Stimulated activated CD8-positive, alpha-beta memory T cell treated with anti-CD3 and anti-CD28 coated beads, Interleukin-12 subunit alpha, Interleukin-12 subunit beta, amount 100 ng/mL, for 24 hours (primary cell): ENCODE measurements around the gene RASA4.
"Not testable (repeated sequence)": the region's sequence is repeated elsewhere in the genome, so short reads cannot be mapped to it uniquely, and the experiment has no call there.

Experiments used
- DNase-seq: peaks from one replicate; pipeline ENCODE4 v3.0.0-alpha.2; 2020; ENCODE audit errors: extremely low read depth

The RASA4 gene

GRCh38 chr7:102616507-102617125 is at the start of gene RASA4:
RASA4 (minus strand) TSS chr7:102616756; CDS start chr7:102616689, 67 bp downstream.
- DNase-seq: not testable (repeated sequence)

DNA sequence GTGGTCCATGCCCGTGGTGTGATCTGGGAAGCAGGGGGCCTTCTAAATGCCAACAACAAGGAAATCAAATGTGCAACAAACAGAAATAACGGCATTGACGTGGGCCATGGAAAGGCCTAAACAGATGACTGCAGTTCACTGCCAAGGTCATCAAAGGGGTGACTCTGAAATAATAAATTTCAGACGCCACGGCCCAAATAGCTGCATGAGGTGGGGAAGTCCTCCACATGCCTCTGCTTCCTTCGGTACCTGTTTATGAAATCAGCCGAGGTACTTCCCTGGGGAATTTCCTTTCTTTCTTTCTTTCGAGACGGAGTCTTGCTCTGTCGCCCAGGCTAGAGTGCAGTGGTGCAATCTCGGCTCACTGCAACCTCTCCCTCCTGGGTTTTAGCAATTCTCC is 48.2 kb upstream of the RASA4 start:
- not testable (repeated sequence) for DNase-seq

DNA sequence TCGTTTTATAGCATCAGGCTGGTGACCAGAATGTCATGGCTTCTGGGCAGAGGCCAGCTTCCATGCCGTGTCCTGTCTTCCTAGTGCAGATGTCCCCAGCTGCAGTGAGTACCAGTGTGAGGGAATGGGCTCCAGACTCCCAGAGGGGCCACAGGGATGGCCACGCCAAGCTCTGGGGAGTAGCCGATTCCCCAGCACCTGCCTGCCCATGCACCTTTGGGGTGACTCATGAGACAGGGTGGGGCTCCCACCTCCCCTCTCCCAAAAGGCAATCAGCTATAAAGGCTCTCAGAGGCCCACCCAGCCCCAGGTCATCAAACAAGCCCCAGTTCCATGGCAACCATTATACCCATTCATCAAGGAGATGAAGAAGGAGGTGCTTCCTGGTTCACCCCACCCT is 33.4 kb upstream of the RASA4 start, which contains the start of gene SPDYE2B:
TSS of gene SPDYE2B (plus strand) at position 396 of the 400 bp plus-strand sequence. CDS start 2,030 bp downstream, outside the sequence.
- not testable (repeated sequence) for DNase-seq

- not testable (repeated sequence) for DNase-seq
Observed at GRCh38 chr7:102647813-102648212, 31.3 kb upstream of the RASA4 start.

DNA sequence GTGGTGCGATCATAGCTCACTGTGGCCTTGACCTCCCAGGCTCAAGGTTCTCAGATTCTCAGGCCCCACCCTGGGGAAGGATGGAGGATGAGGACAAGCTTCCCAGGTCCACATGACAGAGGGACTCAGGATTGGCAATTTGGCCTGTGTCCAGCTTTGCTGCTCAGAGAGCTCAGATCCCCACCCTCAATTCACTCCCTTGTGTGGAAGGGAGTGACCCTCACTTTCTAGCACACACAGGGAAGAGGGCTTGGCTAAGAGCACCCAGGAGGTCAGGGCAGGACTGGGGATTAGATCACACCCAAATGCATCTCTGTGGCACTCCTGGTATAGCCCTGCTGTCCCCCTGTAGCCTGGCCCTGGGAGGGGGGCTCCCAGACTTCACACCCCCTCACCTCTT is 26.8 kb upstream of the RASA4 start:
- not testable (repeated sequence) for DNase-seq

DNA sequence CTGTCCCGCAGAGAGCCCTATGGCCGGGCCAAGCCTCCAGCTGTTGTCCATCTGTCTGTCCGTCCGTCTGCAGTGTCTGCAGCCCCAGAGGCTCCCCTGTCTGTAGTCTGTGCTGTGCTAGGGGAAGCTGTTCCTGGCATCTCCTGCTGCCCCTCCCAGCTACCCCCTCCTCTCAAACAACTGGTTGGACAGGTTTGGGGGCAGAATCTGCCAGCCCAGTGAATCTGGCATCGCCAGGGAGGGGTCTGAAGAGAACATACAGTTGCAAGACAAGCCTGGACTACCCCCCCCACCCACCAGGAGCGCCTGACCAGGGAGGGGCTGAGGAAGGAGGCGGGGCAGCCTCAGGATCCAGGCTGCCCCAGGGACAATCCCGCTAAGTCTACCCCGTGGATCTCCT is 26.1 kb upstream of the RASA4 start, which contains the start of gene UPK3BL1:
TSS of gene UPK3BL1 (minus strand) at position 101 of the 400 bp plus-strand sequence. CDS start at position 51, 50 bp downstream.
- not testable (repeated sequence) for DNase-seq

DNA sequence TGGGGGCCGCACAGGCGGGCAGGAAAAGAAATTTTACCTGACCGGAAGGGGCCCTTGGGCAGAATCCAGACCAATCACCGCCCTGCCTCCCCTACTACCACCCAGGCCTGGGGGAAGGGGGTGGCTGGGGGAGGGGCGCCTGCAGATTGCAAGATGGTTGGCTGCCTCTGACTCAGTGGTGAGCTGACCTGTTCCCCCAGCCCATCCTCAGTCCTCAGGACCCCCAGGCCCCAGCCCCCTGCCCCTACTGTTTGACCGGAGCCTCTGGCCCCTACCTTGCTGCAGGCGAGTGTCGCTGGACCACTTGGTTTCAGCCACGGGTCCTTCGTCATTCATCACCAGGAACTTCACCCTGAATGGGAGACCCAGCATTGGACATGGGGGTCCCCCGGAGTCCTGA is 22.3 kb upstream of the RASA4 start:
- DNase-seq: not testable (repeated sequence)

DNA sequence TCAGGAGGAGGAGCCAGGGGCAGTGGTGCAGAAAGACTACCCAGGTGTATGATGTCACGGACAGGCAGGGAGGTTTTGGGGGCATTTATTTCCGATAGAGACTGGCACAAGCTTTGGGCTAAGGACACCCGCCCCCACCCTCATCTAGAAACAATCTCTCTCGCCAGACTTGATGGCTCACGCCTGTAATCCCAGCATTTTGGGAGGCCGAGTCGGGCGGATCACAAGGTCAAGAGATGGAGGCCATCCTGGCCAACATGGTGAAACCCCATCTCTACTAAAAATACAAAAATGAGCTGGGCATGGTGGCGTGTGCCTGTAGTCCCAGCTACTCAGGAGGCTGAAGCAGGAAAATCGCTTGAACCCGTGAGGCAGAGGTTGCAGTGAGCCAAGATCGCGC is 20.4 kb upstream of the RASA4 start:
- not testable (repeated sequence) for DNase-seq

- not testable (repeated sequence) for DNase-seq
Observed at GRCh38 chr7:102635354-102635753, 18.8 kb upstream of the RASA4 start.

GRCh38 chr7:102634299-102634698 is 17.7 kb upstream of the RASA4 start:
- DNase-seq: not testable (repeated sequence)

- not testable (repeated sequence) for DNase-seq
Observed at GRCh38 chr7:102630622-102631021, 14.1 kb upstream of the RASA4 start.

DNA sequence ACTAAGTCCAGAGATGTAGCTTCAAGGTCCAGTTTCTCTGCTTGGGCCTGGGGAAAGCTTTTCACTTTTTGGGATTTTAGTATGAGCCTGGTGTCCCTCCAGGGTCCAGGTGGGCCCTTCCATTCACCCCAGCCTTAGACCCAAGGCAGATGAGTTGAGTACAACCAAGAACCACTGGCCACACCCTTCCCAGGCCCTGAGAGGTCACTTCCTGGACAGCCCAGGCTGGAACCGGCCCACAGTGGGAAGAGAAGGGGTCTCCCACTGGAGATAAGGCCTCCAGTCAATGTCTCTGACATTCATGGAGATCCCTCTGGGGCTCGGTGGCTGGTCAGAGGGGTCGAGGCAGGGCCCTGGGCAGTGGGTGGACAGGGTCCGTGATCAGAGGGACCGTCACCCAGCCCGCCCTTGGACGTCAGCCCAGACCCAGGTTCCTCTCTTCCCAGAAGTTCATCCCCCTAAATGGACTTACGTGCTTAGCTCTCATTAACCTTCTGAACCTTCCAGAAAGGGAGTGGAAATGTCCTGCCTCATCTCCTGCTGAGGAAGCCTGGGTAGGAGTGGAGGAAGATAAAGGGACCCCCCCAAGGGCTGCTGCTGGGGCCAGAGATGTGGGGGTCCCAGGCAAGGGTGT is 10.8 kb upstream of the RASA4 start:
- not testable (repeated sequence) for DNase-seq

DNA sequence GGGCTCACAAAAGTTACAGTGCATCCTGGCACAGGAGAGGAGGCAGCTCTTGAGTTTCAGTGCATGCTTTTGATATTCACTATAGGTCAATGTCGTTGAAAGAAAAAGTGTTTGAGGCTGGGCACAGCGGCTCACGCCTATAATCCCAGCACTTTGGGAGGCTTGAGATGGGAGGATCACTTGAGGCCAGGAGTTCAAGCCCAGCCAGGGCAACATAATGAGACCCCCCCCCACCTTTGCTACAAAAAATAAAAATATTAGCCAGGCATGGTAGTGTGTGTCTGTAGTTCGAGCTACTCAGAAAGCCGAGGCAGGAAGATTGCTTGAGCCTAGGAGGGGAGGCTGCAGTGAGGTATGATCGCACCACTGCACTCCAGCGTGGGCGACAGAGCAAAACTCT is 1.6 kb upstream of the RASA4 start:
- DNase-seq: not testable (repeated sequence)

DNA sequence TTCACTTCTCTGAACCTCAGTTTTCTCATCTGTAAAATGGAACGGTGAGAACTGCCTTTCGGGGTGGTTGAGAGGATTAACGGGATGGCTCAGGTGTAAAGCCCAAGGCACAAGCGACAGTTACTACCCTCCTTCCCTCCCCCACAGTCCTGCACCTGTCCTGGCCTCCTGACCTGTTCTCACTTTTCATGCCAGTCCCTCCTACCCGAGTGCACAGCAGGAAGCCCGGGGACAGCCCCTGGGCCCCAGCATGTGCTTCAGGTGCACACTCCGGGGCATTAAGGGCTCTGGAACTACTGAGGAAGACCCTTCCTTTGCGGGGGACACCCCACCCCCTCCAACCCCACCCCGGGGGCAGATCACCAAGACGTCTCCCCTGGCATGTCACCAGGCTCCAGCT is 626 bp downstream of the RASA4 start:
- not testable (repeated sequence) for DNase-seq

- not testable (repeated sequence) for DNase-seq
Observed at GRCh38 chr7:102614873-102615272, 1.7 kb downstream of the RASA4 start.

- not testable (repeated sequence) for DNase-seq
Observed at GRCh38 chr7:102614346-102614697, 2.2 kb downstream of the RASA4 start.

GRCh38 chr7:102613575-102614345 is 2.8 kb downstream of the RASA4 start:
- DNase-seq: not testable (repeated sequence)

DNA sequence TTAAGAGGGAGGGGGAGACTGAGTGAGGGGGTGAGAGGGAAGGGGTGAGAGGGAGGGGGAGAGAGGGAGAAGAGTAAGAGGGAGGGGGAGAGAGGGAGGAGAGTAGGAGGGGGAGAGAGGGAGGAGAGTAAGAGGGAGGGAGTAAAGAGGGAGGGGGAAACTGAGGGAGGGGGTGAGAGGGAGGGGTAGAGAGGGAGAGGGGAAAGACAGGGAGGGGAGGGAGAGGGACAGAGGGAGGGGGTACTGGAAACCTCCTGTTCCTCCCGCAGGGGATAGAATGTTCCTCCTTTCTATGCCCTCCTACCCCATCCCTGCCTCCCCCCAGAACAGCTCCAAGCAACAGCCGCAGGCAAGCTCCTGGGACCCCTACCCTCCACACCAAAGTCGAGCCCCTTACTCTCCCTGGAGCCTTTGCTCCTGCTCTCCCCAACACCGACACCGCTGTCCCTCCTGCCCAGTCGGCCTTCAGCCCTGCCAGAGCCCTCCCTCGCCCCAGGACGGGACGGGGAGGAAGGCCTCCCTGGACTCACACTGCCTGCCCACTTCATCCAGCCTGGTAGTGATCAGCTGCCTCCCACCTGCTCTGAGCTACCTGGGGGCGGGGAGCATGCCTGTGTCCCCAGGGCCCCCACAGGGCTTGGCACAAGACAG is 4.8 kb downstream of the RASA4 start:
- not testable (repeated sequence) for DNase-seq

- not testable (repeated sequence) for DNase-seq
Observed at GRCh38 chr7:102611013-102611674, 5.4 kb downstream of the RASA4 start.

GRCh38 chr7:102610441-102610840 is 6.1 kb downstream of the RASA4 start:
- DNase-seq: not testable (repeated sequence)

GRCh38 chr7:102609734-102610133 is 6.8 kb downstream of the RASA4 start:
- not testable (repeated sequence) for DNase-seq
